ENCODE results near the gene CASP8AP2. TPM values are rescaled to one million over a fixed set of nuclear protein-coding genes. Genes with fewer than 3 reads are reported as not detected.
A peak's percentile ranks its signal among the peaks of the same experiment; 100 is the strongest.

CASP8AP2 gene
- total and polyA plus RNA-seq, 9 of the 15 experiments (the other 6 are each of a cell fraction or from before 2014, with no cell fraction given) = 10.6 to 30.0 (median 19.1) TPM

GRCh38 chr6:89895276-89895874 is 65.7 kb downstream of the CASP8AP2 start (continued):
- TF ChIP-seq E2F5 (CRISPR knock-in tag; IDR thresholded peaks at IDR 0.05) (peak; percentile 82; the same call in 1 of the 2 replicates), SMAD3 (CRISPR knock-in tag; conservative IDR thresholded peaks at IDR 0.05) (no peak), FOXA1 (IDR thresholded peaks at IDR 0.05; ENCODE audit: borderline replicate concordance) (no peak), RBM15 (IDR thresholded peaks at IDR 0.05; ENCODE audit: insufficient read depth, low read length) (no peak), DACH1 (IDR thresholded peaks at IDR 0.05; ENCODE audit: partially characterized antibody) (no peak), MLLT1 (IDR thresholded peaks at IDR 0.05) (no peak), SREBF1 (IDR thresholded peaks at IDR 0.05; ENCODE audit: borderline replicate concordance, low read depth, low read length) (no peak), SNRNP70 (optimal IDR thresholded peaks at IDR 0.05; ENCODE audit: low read depth, low read length) (no peak), ZNF518B (CRISPR knock-in tag; IDR thresholded peaks at IDR 0.05) (no peak), BCLAF1 (IDR thresholded peaks at IDR 0.05; ENCODE audit: borderline replicate concordance in 1 of 2, control insufficient read depth in 1 of 2, low read depth in 2 of 2, low read length in 1 of 2) (no peak), RFX1 (IDR thresholded peaks at IDR 0.05) (no peak), ZNF24 (IDR thresholded peaks at IDR 0.05) (no peak), E4F1 (CRISPR knock-in tag; IDR thresholded peaks at IDR 0.05; ENCODE audit: borderline replicate concordance) (no peak)

Data from K562 (cell line).